AG10803 (cell line): ENCODE measurements around the gene OGDHL.
"Not testable (repeated sequence)": the region's sequence is repeated elsewhere in the genome, so short reads cannot be mapped to it uniquely, and the experiment has no call there.

Source experiments
- DNase-seq: peaks from one replicate; pipeline ENCODE4 v3.0.0; 2010; ENCODE audit warnings: low read depth
- H3K4me3 ChIP-seq: 2 replicates; pipeline ENCODE4 v1.5.1; 2011; ENCODE audit warnings: mild to moderate bottlenecking, low read length, control low read depth
- CTCF ChIP-seq: conservative IDR thresholded peaks from 2 replicates; pipeline ENCODE4 v1.5.1; 2011; ENCODE audit warnings: mild to moderate bottlenecking, low read length, control low read depth, inconsistent platforms

OGDHL gene

DNA sequence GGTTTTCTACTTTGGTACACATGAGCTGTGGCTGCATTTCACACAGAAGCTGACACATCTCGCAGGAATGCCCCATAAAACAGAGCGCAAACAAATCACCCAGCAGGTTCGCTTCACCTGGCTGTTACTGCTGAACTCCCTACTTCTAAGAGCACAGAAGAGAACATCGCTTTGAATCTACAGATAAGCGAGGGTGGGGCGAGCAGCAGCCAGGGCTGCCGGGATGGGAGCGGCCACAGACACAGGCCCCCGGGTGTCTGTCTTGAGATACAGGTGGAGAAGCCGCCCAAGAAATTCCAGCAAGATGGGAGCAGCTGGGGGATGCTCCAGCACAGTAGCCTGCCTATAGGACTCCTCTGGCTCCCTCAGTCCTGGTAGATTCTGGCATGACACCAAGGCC is 27.4 kb downstream of the OGDHL start:
- no peak for DNase-seq
- H3K4me3 ChIP-seq = no peak overlapping the region
- TF ChIP-seq CTCF = no peak

DNA sequence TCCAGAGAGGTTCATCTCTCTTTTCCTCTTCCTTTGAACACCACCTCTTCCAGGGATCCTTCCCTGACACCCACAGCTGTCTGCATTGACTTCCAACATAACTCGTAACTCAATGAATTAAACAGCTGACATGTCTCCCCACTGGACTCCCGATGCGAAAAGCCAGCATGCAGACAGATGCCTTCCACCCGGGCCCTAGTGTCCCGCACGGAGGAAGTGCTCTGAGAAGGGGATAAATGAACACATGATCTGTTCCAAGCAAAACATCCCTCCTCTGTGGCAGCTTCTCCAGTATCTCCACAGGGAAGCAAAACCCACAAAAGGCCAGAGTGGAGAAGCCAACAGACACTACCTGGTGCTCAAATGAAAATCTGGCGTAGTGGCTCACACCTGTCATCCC is 28.3 kb downstream of the OGDHL start:
- H3K4me3 ChIP-seq = no peak overlapping the region
- TF ChIP-seq CTCF = no peak
- DNase-seq = no peak

- no peak overlapping the region for H3K4me3 ChIP-seq
- DNase-seq = no peak
Measured at GRCh38 chr10:49726593-49726992, 35.5 kb downstream of the OGDHL start.

DNA sequence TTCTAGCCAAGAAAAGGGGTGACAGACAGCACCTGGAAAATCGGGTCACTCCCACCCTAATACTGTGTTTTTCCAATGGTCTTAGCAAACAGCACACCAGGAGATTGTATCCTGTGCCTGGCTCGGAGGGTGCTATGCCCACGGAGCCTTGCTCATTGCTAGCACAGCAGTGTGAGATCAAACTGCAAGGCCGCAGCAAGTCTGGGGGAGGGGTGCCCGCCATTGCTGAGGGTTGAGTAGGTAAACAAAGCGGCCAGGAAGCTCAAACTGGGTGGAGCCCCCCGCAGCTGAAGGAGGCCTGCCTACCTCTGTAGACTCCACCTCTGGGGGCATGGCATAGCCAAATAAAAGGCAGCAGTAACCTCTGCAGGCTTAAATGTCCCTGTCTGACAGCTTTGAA is 47.0 kb downstream of the OGDHL start:
- DNase-seq, H3K4me3 ChIP-seq: not testable (repeated sequence)

More at GRCh38 chr10:49726593-49726992, 35.5 kb downstream of the OGDHL start:
- no peak for TF ChIP-seq CTCF

DNA sequence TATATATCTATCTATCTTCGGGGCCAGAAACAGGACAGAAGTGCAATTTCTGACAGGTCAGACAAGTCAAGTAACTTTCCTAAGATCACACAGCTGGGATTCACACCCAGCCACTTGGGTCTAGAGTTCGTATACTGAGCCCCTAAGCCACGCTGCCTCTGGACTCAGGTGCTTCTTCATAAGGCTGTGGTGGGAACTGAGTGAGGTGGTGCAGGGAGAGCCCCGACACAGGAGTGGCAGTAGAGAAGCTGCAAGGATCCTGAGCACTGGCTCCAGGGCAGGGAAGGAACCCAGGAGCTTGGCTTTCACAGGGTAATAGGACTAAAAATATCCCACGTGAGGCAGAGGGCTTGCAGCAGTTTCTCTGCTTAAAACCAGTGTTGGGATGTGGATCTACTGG is 48.9 kb downstream of the OGDHL start:
- no peak for DNase-seq
- no peak overlapping the region for H3K4me3 ChIP-seq
- TF ChIP-seq CTCF = no peak

DNA sequence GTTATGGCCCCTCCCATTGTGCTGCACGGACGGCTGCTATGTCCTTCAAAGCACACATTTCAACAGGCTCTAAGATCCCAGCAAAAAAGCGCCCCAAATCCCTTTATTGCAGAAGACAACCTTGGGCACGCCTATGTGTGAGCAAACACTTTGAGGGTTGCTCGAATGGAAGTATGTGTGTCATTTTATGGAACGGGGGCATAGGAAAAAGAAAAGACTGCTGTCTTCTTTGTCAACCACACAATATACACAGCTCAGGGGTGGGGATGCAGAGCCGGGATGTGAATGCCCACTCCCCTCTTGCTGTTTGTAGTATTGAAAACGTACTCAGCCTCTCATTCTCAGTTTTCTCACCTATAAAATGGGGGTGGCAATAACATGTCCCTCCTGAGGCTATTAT is 50.6 kb downstream of the OGDHL start:
- TF ChIP-seq CTCF = no peak
- no peak overlapping the region for H3K4me3 ChIP-seq
- no peak for DNase-seq

- no peak overlapping the region for H3K4me3 ChIP-seq
- TF ChIP-seq CTCF = no peak
- DNase-seq = no peak
Measured at GRCh38 chr10:49710966-49711365, 51.2 kb downstream of the OGDHL start.

DNA sequence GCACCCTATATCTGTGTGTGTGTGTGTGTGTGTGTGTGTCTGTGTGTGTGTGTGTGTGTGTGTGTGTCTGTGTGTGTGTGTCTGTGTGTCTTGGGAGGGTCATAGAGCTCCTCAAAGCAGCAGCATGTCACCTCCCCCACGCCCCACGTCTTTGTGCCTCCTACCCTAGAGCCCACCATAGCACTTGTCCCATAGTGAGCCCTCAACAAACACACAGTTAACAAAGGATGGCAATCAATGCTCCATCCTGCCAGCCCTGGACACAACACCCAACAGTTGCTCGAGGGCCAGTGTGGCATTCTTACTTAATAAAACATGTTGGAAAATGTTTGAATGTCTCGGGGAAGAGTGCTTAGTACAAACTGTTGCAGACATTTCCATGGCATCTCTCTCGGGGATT is 52.2 kb downstream of the OGDHL start:
- DNase-seq = no peak
- H3K4me3 ChIP-seq = no peak overlapping the region
- TF ChIP-seq CTCF = no peak
